ENCODE results near the gene PEX12.
"Not testable (repeated sequence)": the region's sequence is repeated elsewhere in the genome, so short reads cannot be mapped to it uniquely, and the experiment has no call there.

PEX12 gene

DNA sequence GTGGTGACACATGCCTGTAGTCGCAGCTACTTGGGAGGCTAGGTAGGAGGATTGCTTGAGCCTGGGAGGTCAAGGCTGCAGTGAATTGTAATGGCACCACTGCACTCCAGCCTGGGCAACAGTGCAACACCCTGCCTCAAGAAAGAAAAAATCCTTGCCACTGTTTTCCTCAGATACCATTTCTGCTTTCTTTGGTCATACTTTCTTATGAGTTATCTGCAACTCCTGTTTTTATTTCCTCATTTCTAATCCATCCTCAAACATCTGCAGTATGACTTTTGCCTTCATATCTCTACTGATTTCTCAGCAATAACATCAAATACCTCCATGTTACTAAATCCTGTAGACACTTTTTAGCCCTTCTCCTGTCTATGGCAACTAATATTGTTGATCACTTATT, 5.7 kb upstream of the PEX12 start:
- in situ Hi-C loops (cut with HindIII; ENCODE audit: low sequenced_read_pairs), result no loop called here

DNA sequence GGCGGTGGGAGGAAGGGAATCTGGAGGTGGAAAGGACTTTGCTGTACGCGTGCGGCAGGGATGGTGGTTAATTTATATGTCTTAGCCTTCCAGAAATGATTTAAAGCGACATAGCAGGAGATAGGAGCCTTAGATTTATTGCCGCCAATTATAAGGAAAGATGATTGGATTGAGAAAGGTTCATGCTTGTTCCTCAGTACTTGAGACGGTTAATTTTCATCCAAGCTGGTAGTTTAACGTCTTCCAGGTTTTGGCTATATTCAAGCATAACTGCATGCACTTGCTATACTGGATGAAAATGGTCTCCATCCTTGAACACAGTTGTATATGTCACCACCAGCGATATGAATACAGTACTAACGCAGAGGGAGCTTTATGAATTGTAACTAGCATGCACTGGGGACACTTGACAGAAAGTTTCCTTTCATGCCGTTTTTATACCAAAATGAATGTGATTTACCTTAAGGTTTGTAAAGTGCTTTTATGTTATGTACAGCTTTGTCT, 610 bp upstream of the PEX12 start:
- in situ Hi-C loops (cut with HindIII; ENCODE audit: low sequenced_read_pairs), result no loop called here

DNA sequence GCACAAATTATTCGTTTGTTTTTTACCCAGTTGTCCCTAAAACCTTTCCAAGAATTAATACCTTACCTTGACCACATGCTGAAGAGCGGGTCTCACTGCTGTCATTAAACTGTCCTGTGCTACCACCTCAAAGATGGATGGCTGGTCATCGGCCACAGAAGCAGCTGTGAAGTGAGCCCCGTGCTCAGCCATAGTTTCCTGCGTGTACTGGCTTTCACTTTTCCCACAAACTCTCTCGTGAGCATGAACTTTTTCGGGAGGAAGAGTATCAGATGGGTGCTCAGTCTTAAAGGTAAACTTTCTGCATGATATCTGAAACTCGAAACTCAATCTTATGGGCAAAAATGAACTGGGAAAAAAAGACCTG, 558 bp downstream of the PEX12 start:
- in situ Hi-C loops (cut with HindIII; ENCODE audit: low sequenced_read_pairs), result no loop called here

DNA sequence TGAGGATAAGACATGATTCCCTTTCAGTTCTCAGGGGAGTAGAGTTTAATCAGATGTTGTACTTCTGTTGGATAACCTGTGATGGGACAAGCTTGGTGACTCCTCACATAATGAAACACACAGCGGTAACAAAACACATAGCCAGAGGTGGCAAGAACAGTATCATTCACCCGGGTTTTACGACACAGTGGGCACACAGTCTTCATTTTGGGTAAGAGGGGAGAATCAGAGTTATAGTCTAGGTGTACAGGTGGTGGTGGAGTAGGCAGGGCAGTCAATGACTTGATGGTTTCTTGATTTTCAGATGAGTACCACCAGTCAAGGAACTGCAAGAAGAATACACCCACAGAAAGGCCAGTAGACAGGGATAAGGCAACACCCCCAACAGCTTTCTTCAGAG, 2.6 kb downstream of the PEX12 start:
- in situ Hi-C loops (cut with HindIII; ENCODE audit: low sequenced_read_pairs), result no loop called here

DNA sequence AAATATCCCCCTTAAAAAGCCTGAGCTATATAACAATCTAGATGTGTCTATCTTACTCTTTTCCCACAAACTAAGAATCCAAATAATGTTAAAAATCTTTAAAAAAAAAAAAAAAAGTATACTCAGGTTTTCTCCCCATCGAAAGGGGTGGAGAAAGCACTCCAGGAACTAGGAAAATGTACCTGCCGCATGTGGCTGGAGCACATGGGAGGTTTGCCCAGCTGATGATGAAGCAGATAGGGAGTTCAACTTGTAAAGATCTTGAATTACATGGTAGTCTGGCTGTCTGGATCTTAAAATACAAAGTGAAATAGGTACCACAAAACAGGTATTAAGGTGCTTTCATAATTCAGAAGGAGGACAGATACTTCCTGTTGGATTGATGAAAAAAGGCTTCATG, 9.0 kb downstream of the PEX12 start:
- in situ Hi-C loops (cut with HindIII; ENCODE audit: low sequenced_read_pairs), result no loop called here

DNA sequence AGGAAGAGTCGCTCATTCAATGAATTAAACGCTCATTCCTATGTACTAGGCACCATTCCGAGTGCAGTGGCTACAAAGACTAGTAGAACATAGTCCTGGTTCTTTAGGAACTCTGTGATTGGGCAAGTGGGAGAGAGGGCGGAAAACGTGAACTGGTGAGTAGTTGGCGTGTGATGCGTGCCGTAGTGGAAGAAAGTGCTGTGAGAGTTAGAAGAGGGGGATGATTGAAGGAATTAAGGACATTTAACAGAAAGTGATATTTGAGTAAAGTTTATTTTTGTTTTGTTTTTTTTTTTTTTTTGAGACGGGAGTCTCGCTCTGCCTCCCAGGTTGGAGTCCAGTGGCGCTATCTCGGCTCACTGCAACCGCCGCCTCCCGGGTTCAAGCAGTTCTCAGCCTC, 9.8 kb downstream of the PEX12 start:
- in situ Hi-C loops (cut with HindIII; ENCODE audit: low sequenced_read_pairs), result no loop called here

DNA sequence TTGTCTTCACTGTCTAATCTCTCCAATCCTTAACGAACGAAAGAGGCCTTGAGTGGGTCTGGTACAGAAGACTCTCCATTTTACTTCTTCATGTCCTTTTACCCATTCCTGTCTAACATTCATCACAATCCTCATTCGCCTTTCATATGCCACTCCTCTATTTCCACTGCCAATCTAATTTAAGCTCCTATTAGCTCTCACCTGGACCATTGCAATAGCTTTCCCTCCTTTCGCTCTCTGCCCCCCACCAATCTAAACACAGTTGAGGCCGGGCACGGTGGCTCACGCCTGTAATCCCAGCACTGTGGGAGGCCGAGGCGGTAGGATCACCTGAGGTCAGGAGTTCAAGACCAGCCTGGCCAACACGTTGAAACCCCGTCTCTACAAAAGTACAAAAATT, 11.4 kb downstream of the PEX12 start:
- in situ Hi-C loops (cut with HindIII; ENCODE audit: low sequenced_read_pairs), result no loop called here

DNA sequence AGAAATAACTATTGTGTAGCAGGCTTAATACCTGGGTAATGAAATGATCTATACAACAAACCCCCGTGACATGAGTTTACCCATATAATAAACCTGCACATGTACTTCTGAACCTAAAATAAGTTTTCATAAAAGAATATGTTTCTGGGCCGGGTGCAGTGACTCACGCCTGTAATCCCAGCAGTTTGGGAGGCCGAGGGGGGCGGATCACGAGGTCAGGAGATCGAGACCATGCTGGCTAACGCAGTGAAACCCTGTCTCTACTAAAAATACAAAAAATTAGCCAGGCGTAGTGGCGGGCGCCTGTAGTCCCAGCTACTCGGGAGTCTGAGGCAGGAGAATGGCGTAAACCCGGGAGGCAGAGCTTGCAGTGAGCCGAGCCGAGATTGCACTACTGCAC, 15.2 kb downstream of the PEX12 start:
- in situ Hi-C loops (cut with HindIII; ENCODE audit: low sequenced_read_pairs), result not testable (repeated sequence)

DNA sequence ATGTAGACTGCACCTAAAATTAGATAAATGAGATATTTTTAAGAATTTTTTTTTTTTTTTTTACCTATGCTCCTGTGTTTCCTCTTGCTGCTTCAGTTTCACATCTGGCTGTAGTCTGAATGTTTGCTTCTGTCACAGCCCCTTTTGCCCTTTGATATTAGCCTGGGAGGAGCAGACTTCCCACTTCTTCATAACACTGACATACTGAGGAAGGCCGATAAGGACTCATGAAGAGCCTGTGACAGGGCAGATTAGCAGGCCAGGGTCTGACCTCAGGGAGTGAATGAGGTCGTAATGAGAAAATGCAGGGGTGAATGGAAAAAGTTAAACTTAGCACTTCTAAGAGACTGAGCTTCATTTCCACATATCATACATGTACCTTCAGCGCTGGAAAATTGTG, 17.7 kb downstream of the PEX12 start, which contains the start of gene SLFN14:
Gene SLFN14, minus strand, starts transcription at position 117 of the 400 bp plus-strand sequence. CDS start 2,757 bp downstream, outside the sequence.
- in situ Hi-C loops (cut with HindIII; ENCODE audit: low sequenced_read_pairs), result no loop called here

DNA sequence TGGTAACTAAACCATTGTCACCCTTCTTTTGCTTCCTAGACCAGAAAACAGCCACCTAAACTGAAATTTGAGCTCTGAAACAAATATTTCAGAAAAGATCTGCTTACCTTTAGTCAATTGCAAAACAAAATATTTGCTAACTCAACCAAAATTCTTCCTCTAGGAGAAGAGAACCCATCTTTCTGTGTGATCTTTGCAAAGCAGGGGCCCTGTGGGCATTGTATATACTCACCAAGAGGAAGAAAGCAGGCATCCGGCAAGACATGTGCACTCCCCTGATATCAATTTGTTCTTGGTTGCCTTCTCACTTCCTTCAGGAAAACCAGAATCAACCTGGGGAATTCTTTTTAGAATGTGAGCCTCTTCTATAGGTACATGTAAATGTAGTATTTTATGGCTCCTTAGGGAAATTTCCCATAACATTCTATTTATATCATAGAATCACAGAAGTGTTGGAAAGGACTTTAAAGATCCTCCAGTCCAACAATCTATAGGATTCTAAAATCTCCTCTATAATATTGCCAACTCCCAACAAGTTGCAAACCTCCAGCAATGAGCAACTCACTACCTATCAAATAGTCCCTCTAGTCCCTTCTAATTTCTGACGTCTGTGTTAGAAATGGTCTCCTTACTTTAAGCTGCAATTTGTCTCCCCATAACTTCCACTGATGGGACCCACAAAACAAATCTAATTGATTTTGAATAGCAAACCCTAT, 18.7 kb downstream of the PEX12 start:
- in situ Hi-C loops (cut with HindIII; ENCODE audit: low sequenced_read_pairs), result no loop called here

DNA sequence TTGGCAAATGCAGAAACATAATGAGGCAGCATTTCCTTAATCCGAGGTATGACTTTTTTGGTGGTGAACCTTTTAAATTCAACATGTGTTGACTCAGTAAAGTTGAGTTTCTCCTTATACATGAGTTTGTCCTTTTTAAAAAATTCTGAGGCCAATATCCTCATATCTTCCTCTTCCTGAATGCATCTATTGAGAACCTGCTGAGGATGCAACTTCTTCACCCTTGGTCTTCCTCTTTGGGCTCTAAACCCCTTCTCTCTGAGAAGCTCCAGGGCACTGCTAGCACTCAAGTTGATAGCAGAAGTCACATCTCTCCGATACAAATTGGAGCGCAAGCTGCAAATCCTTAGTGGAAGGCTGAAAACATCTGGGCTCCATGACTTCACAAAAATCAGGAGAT, 21.0 kb downstream of the PEX12 start:
- in situ Hi-C loops (cut with HindIII; ENCODE audit: low sequenced_read_pairs), result no loop called here

DNA sequence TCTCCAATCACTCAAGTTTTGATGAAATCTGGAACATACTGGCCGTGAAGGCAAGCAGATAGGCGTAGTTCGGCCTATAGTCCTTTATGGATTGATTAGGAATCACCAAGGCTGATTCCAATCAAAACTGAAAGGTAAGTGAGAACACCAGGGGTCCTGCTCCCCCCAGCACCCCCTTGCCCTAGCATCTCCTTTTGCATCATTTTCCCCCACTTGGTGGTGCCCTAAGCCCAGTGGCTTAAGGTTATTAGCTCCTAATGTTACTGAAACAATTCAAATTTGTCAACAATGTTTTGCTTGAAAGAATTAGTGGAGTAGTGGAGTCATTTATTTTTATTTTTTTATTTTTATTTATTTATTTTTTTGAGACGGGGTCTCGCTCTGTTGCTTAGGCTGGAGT, 22.7 kb downstream of the PEX12 start:
- in situ Hi-C loops (cut with HindIII; ENCODE audit: low sequenced_read_pairs), result no loop called here

DNA sequence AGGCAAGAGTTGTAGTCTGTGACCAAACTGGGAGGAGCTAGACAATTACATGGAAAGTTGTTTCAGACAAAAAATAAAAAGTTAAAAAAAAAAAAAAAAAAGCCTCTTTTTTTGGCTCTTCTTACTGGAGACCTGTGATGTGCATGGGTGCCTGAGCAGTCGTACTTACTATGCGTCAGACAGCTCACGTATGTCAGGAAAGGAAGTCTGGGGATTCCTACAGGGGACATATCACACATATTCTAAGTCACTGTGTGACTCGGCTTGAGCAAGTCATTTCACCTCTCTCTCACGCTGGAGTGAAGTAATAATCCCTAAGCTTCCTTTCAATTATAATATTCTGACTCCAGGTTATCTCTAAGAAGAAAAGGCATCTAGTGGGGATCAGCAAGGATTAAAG, 23.7 kb downstream of the PEX12 start:
- in situ Hi-C loops (cut with HindIII; ENCODE audit: low sequenced_read_pairs), result no loop called here

DNA sequence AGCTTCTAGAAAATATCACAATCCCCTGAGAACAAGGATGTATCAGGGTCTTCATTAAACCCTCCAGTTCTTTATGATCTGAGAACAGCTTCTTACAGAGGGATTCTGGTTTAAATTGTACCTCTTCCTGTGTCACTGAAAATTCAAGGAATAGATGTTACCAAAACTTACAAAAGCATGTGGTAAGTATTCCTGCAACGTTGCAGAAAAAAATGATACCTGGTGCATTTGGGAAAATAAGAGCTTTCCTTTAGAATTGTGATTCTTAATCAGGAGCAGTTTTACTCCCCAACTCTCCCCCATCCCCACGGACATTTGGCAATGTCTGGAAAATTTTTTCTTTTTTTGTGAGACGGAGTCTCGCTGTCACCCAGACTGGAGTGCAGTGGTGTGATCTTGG, 25.1 kb downstream of the PEX12 start:
- in situ Hi-C loops (cut with HindIII; ENCODE audit: low sequenced_read_pairs), result no loop called here

DNA sequence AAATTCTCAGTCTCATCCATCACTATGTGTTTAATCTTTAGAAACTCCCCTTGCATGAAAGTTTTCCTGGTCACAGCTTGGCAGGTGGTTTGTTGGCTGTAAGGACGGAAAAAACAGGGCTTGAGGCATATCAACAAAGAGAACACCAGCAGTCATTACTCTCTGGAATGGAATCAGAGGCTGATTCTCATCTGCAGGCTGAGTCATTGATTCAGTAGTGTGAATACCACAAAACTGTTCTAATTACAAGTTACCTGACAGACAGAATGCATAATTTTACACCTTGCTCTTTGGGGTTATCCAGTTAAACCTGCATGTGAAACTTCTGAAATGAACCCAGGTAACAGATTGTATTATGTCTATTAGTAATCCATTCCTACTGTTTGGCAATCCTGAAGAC, 29.4 kb downstream of the PEX12 start:
- in situ Hi-C loops (cut with HindIII; ENCODE audit: low sequenced_read_pairs), result no loop called here

DNA sequence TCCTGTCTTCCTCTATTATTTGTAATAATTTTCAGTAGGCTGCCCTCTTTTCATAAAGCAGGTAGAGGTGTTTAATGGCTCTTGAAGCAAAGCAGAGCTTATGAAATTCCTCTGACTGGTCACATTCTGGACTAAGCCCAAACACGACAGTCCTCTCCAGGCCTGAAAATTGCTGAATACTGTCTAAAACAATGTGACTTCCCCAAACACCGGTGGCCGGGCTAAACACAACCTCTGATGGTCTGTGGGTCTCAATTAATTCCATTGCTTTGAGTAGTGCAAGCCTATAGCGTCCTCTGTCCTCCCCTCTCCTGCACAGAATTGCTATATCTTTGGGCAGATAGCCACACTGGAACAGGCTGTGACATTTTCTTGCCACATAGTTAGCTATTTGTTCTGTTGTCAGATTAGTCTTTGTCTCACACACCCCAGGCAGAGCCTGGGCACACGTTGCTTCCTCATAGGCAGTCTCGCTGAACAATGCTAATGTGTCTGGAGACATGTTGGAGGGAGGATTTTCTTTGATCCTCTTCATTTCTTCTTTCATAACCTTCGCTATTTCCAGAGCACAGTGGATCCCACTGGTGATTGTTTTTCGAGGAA, 30.1 kb downstream of the PEX12 start:
- in situ Hi-C loops (cut with HindIII; ENCODE audit: low sequenced_read_pairs), result no loop called here

DNA sequence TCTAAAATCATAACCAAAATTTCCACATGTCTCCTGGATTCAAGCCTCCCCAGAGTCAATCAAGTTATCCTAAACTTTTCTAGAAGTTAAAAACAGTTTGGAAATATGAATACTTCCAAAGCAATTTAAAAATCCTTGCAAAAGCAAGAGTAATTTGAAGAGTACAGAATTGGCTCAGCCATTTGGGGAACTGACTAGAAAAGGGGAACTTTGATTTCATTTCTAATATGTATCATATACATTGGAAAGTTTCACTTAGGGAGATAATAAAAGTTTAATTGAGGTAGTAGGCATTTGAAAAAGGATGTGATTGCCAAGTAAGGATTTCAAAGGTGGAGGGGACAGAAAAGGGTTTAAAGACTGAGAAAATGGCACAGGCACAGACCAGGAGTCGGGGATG, 31.9 kb downstream of the PEX12 start:
- in situ Hi-C loops (cut with HindIII; ENCODE audit: low sequenced_read_pairs), result no loop called here

DNA sequence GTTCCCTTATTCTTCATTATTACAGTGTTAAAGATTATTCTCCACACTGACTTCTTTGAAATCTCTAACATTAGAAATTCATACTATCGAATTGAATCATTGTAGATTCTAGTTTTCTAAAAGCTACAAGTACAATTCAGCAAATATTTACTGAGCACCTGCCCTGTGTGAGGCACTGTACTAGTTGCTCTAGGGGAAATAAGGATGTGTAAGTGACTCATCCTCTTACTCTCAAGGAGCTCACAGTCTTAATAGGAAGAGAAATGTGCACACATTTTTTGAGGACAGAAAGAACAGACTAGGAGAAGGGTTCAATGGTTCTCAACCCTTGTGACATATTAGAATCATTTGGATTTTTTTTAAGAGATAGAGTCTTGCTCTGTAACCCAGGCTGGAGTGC, 33.2 kb downstream of the PEX12 start:
- in situ Hi-C loops (cut with HindIII; ENCODE audit: low sequenced_read_pairs), result no loop called here

DNA sequence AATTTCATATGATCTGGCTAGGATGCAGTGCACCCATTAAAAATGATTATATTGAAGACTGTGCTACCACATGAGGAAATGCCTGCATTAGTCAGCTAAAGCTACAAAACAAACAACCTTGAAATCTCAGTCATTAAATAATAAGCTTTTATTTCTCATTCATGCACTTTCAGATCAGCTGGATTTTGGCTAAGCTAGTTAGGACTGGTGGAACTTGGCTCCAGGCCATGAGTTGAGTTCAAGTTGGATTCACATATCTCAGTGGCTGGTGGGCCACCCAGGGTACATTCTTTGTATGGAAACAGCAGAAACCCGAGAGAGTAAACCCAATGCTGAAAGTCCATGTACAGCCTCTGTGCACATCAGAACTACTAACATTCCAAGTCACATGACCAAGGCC, 34.5 kb downstream of the PEX12 start:
- in situ Hi-C loops (cut with HindIII; ENCODE audit: low sequenced_read_pairs), result no loop called here

DNA sequence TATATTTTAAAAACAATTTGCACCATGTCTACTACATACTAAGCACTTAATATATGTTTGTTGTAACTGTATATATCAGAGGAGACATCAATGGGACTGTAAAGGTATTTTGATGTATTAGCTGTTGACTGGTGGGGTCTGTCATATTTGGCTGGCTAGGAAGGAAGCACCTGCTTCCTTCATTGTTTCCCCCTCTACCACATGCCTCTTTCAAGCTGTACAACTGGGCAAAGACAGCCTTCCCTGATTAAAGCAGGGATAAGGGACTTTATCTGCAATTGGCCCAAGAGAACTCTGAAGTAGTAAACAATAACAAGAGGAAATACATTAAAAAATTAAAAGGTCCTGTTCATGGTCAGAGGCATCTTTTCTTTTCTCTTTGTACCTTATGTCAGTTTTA, 35.4 kb downstream of the PEX12 start:
- in situ Hi-C loops (cut with HindIII; ENCODE audit: low sequenced_read_pairs), result no loop called here

DNA sequence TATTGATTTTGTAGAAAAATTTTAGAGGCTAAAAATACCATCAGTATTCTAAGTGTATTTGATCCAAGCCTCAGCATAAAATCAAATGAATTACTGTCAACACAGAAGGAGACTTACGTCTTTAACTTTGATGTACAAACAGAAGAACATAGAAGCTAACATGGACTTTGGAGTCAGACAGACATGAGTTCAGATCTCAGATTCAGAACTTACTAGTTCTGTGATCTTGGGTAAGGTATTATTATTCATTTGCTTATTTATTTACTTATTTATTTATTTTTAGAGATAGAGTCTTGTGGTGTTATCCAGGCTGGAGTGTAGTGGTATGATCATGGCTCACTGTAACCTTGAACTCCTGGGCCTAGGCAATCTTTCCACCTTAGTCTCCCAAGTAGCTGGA, 36.9 kb downstream of the PEX12 start:
- in situ Hi-C loops (cut with HindIII; ENCODE audit: low sequenced_read_pairs), result no loop called here

DNA sequence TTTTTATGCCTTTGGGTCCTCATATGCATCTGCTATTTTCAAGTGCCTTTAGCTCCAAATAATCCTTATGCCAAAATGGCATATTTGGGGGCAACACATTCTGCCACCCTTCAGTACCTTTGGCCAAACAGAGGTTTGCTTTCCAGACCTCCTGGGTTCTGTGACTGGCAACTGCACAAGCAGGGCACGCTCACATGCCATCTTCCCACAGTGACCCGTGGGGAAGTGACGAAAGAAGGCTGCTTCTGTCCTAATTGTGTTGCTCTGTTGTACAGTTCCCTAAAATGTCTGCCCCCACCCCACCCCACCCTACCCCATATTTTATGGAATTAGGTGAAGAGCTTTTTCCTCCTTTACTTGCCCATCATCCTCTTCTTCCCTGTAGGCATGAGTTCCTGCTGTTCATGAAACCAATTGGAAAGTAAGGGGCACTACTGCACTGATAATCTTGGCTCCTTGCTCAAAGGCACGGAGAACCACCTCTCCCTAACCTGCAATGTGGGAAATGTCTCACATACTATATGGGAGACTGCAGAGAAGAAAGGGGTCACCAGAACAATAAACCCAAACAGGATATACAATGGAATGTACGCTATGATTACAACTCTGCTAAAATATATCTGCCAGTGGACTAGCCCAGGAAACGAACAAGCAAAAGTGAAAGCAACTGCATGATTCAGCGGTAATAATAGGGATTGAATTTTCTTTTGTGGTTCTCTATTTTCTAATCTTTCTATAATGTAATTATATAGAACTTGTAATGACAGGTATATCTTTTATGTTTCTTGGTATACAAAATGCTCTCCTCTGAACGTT, 37.6 kb downstream of the PEX12 start:
- in situ Hi-C loops (cut with HindIII; ENCODE audit: low sequenced_read_pairs), result no loop called here

Measured in endothelial cell of hepatic sinusoid (primary cell).